GM18508 (cell line): ENCODE results near the gene CARHSP1.
"Not testable (repeated sequence)": the region's sequence is repeated elsewhere in the genome, so short reads cannot be mapped to it uniquely, and the experiment has no call there.

Source experiments
- ATAC-seq: cut with Tn5 transposase; IDR thresholded peaks from one replicate; pipeline ENCODE4 v1.9.1; 2021; ENCODE audit warnings: moderate number of reproducible peaks; ENCODE audit not compliant: insufficient read depth, unreplicated experiment

CARHSP1 gene

DNA sequence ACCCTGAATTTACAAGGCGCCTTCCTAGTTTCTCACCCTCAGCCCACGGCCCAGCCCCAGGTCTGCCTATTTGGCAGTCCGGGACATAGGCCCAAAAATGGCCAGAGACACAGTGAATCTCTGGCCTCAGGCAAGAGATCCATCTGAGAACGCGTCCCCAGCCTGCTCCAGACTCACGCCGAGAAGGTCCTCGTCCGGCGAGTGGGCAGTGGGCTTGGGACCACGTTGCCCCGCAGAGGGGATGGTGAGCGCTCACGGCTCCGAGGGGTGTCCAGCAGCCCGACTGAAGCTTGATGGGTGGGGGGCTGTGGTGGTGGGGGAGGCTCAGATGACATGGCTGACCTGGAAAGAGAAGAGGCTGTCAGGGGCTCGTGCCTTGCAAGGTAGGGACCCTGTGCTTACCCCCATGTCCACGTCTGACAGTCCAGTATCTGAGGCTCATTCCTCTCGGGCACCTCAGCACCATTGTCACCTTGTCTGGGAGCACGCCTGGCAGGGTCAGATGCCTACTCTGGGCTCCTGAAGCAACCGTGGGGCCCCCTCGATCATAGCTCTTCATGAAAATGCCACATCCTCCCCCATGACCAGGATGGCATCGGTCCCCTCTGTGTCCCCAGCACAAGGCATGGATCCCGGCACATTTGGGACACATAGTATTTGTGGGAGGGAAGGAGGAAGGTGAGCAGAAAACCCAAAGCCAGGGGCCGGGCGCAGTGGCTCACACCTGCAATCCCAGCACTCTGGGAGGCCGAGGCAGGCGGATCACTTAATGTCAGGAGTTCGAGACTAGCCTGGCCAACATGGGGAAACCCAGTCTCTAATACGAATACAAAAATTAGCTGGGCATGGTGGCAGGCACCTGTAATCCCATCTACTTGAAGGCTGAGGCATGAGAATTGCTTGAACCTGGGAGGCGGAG is 9.6 kb downstream of the CARHSP1 start:
- no peak for ATAC-seq

DNA sequence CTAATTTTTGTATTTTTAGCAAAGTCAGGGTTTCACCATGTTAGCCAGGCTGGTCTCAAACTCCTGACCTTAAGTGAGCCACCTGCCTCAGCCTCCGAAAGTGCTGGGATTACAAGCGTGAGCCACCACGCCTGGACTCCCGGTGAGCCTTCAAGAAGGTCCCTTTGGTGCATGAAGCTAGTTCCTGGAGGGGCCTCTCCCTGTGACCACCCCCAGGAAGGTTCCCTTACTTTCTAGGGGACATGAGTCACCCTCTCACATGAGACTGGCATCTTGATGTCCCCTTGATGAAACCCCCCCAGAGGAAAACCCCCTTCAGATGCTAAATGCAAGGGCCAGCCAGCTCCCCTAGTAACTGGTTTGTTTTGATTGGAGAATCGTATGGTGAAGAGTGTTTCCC is 12.8 kb downstream of the CARHSP1 start:
- no peak for ATAC-seq

- no peak for ATAC-seq
These were observed 13.6 kb downstream of the CARHSP1 start for GRCh38 chr16:8855051-8855786.

DNA sequence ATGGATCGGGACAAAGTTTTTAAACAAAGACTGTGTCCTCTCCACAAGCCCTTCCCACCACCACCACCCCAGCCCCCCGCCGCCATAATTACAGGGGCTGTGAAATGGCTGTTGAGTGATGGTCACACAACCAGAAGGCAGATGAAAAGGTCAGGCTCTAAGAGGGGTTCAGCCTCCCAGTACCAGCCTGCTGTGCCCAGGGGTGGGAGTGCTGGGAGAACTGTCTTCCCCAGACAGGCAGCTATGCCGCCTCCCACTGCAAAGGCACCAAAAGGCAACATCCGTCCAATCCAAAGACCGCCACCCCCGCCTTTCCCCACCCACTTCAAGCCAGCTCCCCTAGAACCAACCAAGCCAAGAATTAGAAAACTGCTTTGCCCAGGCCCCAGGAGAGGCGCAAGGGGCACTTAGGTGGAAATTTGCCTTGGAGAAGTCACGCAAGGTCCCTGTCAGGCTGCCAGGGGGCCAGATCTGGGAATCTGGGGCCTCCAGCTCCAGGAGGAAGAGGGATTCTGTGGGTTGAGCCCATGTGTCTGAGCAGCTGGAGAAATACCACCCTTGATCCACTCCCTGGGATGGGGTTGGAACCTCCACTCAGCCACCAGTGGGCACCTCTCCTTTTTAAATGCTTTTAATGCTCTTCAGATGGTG is 14.4 kb downstream of the CARHSP1 start:
- ATAC-seq, result no peak

GRCh38 chr16:8853611-8854010 is 15.2 kb downstream of the CARHSP1 start:
- no peak for ATAC-seq

DNA sequence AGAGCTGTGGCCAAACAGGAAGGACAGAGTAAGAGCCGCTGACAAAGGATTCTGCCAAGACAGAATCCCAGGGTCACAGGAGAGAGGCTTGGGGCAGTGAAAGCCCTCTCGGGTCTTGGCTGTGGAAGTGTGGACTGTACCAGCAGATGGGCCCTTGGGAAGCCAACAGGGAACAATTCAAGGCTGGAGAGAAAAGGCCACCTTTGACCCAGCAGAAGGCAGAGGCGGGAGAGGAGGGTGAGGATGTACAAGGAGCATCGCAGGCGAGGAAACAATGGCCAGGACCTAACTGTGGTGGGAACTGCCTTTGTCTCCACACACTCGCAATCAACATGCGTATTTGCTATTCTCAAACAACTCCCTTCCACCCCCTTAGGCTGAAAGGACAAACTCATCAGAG is 15.7 kb downstream of the CARHSP1 start:
- no peak for ATAC-seq

DNA sequence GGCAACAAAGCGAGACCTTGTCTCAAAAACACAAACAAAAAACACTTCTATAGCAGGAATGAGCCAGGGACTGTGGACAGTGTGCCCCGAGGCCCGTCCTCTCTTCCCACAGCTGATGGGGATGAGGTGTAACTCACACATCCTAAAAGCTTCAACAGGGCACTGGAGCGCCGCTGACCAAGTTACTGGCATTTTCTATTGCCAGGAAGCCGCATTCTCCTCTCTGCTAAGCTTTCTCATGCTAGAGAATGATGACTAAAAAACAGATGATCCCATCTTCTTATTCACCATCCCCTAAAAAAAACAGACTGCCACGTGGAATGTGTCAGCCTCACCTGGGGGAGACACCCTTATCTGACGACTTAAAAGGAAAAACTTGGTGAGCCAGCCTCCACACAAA is 16.3 kb downstream of the CARHSP1 start:
- no peak for ATAC-seq

DNA sequence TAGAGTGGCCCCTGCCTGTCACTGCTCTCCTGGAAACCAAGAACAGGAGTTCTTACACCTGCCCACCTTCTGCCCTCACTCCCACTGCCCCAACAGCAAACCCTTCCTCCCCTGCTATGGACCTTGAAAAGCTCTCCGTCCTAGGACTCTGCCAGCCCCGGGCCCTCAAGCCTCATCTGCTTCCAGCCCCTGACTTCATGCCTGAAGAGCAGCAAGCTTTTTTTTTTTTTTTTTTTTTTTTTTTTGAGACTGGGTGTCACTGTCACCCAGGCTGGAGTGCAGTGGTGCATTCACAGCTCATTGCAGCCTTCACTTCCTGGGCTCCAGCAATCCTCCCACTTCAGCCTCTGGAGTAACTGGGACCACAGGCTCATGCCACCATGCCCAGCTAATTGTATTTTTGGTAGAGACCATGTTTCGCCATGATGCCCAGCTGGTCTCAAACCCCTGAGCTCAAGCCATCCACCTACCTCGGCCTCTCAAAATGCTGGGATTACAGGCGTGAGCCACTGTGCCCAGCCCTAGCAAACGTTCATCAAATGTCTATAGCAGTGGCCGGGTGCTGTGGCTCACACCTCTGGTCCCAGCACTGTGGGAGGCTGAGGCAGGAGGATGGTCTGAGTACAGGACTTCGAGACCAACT is 16.9 kb downstream of the CARHSP1 start:
- no peak for ATAC-seq

DNA sequence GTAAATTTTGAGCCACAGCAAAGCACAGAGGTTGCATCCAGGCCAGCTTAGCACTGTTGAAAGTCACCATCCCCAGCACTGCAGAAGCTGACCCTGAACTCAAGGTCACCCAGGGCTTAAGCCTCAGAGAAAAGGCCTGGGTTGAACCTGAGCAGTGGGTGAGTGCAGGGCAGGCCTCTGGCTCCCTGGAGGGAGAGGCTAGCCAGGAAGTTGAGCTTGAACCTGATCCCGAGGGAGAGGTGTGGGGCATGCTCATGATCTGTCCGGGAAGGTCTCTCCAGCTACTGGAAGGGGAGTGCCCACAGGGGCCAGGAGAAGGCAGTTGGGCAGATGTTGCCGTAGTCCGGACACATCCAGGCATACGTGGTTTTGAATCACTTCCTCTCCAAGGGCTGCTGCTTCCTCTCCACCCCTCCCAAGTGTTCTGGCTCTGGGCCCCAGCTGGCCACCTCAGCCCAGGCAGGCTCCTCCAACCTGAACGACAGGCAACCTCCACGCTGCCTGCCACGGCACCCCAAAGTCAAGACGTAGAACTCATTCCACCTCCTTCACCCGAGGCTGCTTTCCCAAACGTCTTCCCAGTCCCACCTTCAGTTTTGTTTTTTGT is 18.4 kb downstream of the CARHSP1 start:
- ATAC-seq, result no peak

GRCh38 chr16:8849411-8850011 is 19.3 kb downstream of the CARHSP1 start:
- ATAC-seq, result no peak

DNA sequence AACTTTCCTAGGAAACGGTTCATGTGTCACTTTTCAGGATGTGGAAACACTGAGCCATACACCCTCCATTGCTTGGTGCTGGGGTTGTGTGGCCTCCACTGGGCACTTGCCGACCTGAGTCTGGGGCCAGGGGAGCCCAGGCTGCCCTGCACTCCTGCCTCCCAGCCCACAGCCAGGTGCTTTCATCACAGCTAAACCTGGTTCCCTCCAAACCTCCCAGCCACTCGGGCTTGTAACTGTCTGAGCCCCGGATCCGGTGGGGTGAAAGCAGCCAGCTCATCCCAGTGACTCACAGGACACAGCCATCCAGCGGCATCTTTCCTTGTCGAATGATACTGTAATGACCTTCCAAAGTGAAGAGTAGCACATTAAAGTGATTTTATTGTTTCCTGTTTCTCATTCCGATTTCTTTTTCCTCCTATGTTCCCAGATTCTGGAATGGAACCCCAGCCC is 19.8 kb downstream of the CARHSP1 start:
- ATAC-seq, result no peak

DNA sequence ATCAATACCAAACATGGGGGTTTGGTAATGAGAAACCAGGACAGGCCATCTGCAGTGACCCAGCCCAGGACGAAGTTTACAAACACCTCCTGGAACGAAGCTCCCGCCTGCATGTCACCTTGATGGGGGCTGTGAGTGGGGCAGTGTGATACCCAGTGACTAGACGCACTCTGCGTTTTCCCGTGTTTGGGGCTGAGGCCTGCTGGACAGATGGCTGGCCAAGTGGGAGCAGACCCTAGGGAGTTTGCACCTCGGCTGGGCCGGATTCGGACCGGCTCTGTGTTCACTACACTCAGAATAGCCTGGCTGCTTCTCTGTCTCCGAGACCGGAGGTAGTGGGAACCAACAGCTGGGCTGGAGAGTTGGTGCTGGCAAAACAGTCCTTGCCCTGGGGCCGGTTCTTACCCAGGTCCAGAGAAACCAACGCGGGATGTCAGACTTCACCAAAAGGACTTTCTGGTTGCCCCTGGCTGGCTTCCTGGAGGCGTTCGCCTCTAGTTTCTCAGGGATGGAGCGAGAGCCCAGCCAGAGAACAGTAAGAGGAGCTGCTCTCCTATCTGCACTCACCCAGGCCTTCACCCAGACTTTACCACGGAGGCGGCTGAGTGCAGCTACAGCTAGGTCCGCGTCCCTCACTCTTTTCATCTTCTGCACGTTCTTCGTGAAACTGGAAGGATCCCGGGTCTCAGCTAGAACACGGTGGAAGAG is 20.4 kb downstream of the CARHSP1 start:
- no peak for ATAC-seq

DNA sequence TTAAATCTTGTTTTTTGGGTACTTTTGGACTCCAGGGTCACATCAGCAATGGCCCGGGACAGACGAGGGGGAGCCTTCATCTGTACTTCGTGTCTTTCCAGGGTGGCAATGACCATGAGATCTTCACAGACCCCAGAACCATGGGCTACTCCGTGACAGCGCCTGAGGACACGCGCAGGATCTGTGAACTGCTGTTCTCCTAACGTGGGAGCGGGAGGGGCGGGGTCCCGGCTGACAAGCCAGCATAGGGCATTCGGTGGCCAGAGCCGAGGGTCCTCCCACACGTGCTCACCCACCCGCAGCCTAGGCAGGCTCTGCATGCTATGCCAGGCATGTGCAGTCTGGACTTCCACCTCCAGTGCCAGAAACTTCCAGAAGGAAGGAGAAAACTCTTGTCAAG is 21.2 kb downstream of the CARHSP1 start:
- no peak for ATAC-seq

- no peak for ATAC-seq
These were observed 21.7 kb downstream of the CARHSP1 start for GRCh38 chr16:8847145-8847544.

GRCh38 chr16:8846401-8846932 is 22.3 kb downstream of the CARHSP1 start:
- no peak for ATAC-seq

GRCh38 chr16:8845699-8846298 is 23.0 kb downstream of the CARHSP1 start:
- ATAC-seq, result no peak

GRCh38 chr16:8843296-8843695 is 25.5 kb downstream of the CARHSP1 start:
- not testable (repeated sequence) for ATAC-seq

GRCh38 chr16:8842016-8842415 is 26.8 kb downstream of the CARHSP1 start:
- not testable (repeated sequence) for ATAC-seq
